Activated T-helper 17 cell treated with anti-CD3 and anti-CD28 coated beads, Interleukin-2, amount 50 U/mL, for 72 hours (primary cell): ENCODE measurements around the gene INSR. TPM values are rescaled to one million over a fixed set of nuclear protein-coding genes. Genes with fewer than 3 reads are reported as not detected.

Experiments
- ATAC-seq: fragments of 150-1000 bp; cut with Tn5 transposase; replicated peaks from 2 replicates; pipeline ENCODE4 v1.10.0; 2021; ENCODE audit warnings: mild to moderate bottlenecking, moderate library complexity
- H3K27ac Mint-ChIP-seq: one replicate; pipeline ENCODE4 v1.8.0; 2022; ENCODE audit warnings: mixed read lengths
- H3K27me3 Mint-ChIP-seq: one replicate; pipeline ENCODE4 v1.8.0; 2022; ENCODE audit warnings: mixed read lengths
- H3K36me3 Mint-ChIP-seq: one replicate; pipeline ENCODE4 v1.8.0; 2022; ENCODE audit warnings: low read depth, mild to moderate bottlenecking, mixed read lengths
- H3K4me1 Mint-ChIP-seq: one replicate; pipeline ENCODE4 v1.8.0; 2022; ENCODE audit warnings: mixed read lengths
- H3K4me3 Mint-ChIP-seq: one replicate; pipeline ENCODE4 v1.8.0; 2022; ENCODE audit warnings: mild to moderate bottlenecking, mixed read lengths
- H3K9me3 Mint-ChIP-seq: one replicate; pipeline ENCODE4 v1.8.0; 2022; ENCODE audit warnings: mixed read lengths
- total RNA-seq, 2 donors: library from RNA; stranded (reverse); gene quantifications; one replicate each; pipeline ENCODE4 v1.2.3, GENCODE V29; 2022

Gene INSR
- total RNA-seq, 2 donors from 2014 or later: 0.69 to 5.0 TPM

DNA sequence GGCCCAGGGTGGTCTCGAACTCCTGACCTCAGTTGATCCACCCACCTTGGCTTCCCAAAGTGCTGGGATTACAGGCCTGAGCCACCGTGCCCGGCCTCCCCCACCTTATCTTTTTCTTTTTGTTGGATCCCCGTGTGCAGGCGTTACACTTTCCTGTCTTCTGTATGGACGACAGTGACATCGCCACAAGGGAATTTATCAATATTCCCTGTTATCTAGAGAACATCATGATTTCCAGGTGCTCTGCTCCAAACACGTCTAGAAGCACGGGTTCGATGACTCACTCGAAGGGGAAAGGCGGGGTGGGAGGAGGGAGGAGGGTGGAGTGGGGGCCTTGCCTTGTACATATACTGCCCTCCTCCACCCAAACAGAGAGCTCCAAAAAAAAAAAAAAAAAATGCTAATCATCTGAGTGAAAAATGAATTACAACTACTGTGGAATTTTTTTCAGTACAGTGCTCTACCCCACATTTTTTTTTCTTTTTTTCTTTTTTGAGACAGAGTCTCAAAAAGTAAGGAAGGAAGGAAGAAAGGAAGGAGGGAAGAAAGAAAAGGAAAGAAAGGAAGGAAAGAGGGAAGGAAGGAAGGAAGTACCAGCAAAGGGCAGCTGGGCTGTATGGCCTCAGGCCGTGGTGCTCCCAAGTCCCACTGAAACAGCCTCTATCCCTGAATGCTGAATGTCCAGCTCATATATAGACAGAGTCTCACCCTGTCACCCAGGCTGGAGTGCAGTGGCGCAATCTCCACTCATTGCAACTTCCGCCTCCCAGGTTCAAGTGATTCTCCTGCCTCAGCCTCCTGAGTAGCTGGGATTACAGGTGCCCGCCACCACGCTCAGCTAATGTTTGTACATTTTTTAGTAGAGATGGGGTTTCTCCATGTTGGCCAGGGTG lies 36.8 kb downstream of the INSR start:
- Mint-ChIP-seq H3K27ac (no peak overlapping the region), H3K4me1 (peaks cover 4% of the 10 kb centered on the region), H3K4me3 (no peak overlapping the region), H3K9me3 (no peaks in the 10 kb centered on the region), H3K36me3 (no peaks in the 10 kb centered on the region), H3K27me3 (no peaks in the 10 kb centered on the region)
- no peak for ATAC-seq

- no peaks in the 10 kb centered on the region for H3K9me3 Mint-ChIP-seq
- H3K4me3 Mint-ChIP-seq: no peak overlapping the region
- H3K36me3 Mint-ChIP-seq: no peaks in the 10 kb centered on the region
- peaks cover 4% of the 10 kb centered on the region for H3K4me1 Mint-ChIP-seq
- H3K27ac Mint-ChIP-seq: no peak overlapping the region
- ATAC-seq: no peak
- H3K27me3 Mint-ChIP-seq: no peaks in the 10 kb centered on the region
Measured at GRCh38 chr19:7255631-7256030, 38.6 kb downstream of the INSR start.

DNA sequence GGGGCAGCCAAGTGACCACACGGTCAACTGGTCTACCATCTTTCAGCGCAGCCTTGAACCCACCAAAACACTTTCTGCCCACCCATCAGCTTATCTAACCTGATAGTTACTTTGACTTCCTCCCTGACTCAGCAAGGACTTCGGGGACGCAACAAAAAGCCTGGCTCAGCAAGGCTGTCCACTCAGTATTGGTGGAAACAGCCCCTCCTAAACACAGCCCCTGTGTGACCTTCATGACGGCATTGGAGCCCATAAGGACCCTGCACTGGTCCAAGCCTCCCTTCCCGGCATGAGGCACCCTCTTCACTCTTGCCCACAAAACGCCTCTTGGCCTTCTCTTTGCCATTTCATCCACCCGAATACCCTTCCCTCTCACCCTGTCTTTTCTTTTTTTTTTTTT lies 39.1 kb downstream of the INSR start:
- Mint-ChIP-seq H3K9me3 (no peaks in the 10 kb centered on the region), H3K27ac (no peak overlapping the region), H3K4me1 (peaks cover 4% of the 10 kb centered on the region), H3K4me3 (no peak overlapping the region), H3K27me3 (no peaks in the 10 kb centered on the region), H3K36me3 (no peaks in the 10 kb centered on the region)
- no peak for ATAC-seq

GRCh38 chr19:7254590-7254989 lies 39.6 kb downstream of the INSR start:
- no peak for ATAC-seq
- H3K27me3 Mint-ChIP-seq: no peaks in the 10 kb centered on the region
- no peaks in the 10 kb centered on the region for H3K36me3 Mint-ChIP-seq
- H3K27ac Mint-ChIP-seq: no peak overlapping the region
- H3K9me3 Mint-ChIP-seq: no peaks in the 10 kb centered on the region
- H3K4me3 Mint-ChIP-seq: no peak overlapping the region
- peaks cover 4% of the 10 kb centered on the region for H3K4me1 Mint-ChIP-seq

GRCh38 chr19:7252364-7252763 lies 41.9 kb downstream of the INSR start:
- H3K4me3 Mint-ChIP-seq: no peak overlapping the region
- H3K9me3 Mint-ChIP-seq: no peaks in the 10 kb centered on the region
- no peak overlapping the region for H3K27ac Mint-ChIP-seq
- no peaks in the 10 kb centered on the region for H3K27me3 Mint-ChIP-seq
- no peaks in the 10 kb centered on the region for H3K36me3 Mint-ChIP-seq
- no peak for ATAC-seq
- H3K4me1 Mint-ChIP-seq: no peaks in the 10 kb centered on the region

DNA sequence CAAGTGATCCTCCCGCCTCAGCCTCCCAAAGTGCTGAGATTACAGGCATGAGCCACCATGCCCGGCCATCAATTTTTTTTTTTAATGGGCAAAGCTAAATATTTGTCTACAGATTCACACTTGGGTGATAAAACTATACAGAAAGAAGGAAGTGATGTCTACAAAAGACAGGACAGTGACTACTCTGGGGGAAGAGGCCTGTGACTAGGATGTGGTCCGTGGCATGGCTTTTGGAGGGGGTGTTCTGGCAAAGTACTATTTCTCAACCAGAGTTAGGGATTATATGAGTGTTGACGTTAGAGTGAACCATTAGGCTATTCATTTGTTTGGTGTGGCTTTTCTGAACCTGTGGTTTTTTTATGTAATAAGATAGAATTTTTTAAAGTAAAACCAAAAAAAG lies 42.7 kb downstream of the INSR start:
- no peak overlapping the region for H3K27ac Mint-ChIP-seq
- no peak overlapping the region for H3K4me3 Mint-ChIP-seq
- no peaks in the 10 kb centered on the region for H3K9me3 Mint-ChIP-seq
- H3K36me3 Mint-ChIP-seq: no peaks in the 10 kb centered on the region
- H3K4me1 Mint-ChIP-seq: no peaks in the 10 kb centered on the region
- H3K27me3 Mint-ChIP-seq: no peaks in the 10 kb centered on the region
- no peak for ATAC-seq

DNA sequence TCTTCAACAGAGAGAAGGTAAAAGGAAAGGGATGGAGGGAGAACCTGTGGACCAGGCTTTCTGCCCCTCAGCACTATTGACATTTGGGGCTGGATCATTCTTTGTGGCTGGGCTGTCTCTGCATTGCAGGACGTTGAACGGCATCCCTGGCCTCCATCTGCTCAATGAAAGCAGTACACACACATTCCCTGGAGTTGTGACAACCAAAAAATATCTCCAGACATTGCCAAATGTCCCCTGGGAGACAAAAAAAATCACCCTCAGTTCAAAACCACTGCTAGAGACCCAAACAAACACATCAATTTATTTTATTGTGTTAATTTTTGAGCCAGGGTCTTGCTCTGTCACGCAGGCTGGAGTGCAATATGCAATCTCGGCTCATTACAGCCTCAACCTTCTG lies 43.3 kb downstream of the INSR start:
- Mint-ChIP-seq H3K4me1 (no peaks in the 10 kb centered on the region), H3K36me3 (no peaks in the 10 kb centered on the region), H3K27me3 (no peaks in the 10 kb centered on the region), H3K27ac (no peak overlapping the region), H3K9me3 (peaks cover 3% of the 10 kb centered on the region), H3K4me3 (no peak overlapping the region)
- ATAC-seq: no peak

GRCh38 chr19:7250057-7250596 lies 44.1 kb downstream of the INSR start:
- no peaks in the 10 kb centered on the region for H3K27me3 Mint-ChIP-seq
- peaks cover 3% of the 10 kb centered on the region for H3K9me3 Mint-ChIP-seq
- no peaks in the 10 kb centered on the region for H3K36me3 Mint-ChIP-seq
- H3K4me1 Mint-ChIP-seq: no peaks in the 10 kb centered on the region
- no peak for ATAC-seq
- no peak overlapping the region for H3K27ac Mint-ChIP-seq
- no peak overlapping the region for H3K4me3 Mint-ChIP-seq

- no peaks in the 10 kb centered on the region for H3K27me3 Mint-ChIP-seq
- no peak for ATAC-seq
- no peak overlapping the region for H3K27ac Mint-ChIP-seq
- H3K36me3 Mint-ChIP-seq: no peaks in the 10 kb centered on the region
- no peak overlapping the region for H3K4me3 Mint-ChIP-seq
- H3K4me1 Mint-ChIP-seq: no peaks in the 10 kb centered on the region
- peaks cover 3% of the 10 kb centered on the region for H3K9me3 Mint-ChIP-seq
Measured at GRCh38 chr19:7247155-7247554, 47.1 kb downstream of the INSR start.

GRCh38 chr19:7246601-7247000 lies 47.6 kb downstream of the INSR start:
- H3K36me3 Mint-ChIP-seq: no peaks in the 10 kb centered on the region
- H3K9me3 Mint-ChIP-seq: peaks cover 3% of the 10 kb centered on the region
- no peak for ATAC-seq
- H3K27me3 Mint-ChIP-seq: no peaks in the 10 kb centered on the region
- H3K4me1 Mint-ChIP-seq: no peaks in the 10 kb centered on the region
- no peak overlapping the region for H3K27ac Mint-ChIP-seq
- no peak overlapping the region for H3K4me3 Mint-ChIP-seq

DNA sequence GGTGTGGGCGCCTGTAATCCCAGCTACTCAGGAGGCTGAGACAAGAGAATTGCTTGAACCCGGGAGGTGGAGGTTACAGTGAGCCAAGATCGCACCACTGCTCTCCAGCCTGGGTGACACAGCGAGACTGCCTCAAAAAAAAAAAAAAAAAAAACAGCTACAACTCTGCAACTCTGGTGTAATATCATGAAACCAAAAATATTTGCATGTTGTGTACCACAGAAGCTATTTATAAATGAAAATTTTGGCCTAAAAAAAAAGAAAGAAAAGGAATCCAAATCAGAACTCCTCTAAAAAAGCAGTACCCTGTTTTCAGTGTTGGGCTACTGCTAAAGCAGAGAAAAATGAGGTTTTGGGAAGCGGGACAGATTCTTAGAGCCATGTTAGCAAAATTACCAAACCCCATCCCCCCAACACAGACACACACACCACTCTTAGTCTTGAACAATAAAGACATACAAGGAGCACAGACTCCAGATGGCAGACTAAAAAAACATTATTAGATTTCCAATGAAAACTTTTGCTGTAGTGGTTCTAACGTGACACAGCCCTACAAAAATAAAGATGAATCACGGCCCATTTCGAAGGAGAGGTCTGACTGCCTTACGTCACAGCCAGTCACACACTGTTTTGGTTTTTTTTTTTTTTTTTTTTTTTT lies 51.5 kb downstream of the INSR start:
- Mint-ChIP-seq H3K4me3 (no peak overlapping the region), H3K27ac (peak overlapping the region; percentile 50), H3K9me3 (peaks cover 8% of the 10 kb centered on the region), H3K27me3 (no peaks in the 10 kb centered on the region), H3K4me1 (no peaks in the 10 kb centered on the region), H3K36me3 (no peaks in the 10 kb centered on the region)
- no peak for ATAC-seq

GRCh38 chr19:7238051-7238450 lies 56.2 kb downstream of the INSR start:
- ATAC-seq: no peak
- Mint-ChIP-seq H3K27ac (no peak overlapping the region), H3K4me1 (no peaks in the 10 kb centered on the region), H3K4me3 (no peak overlapping the region), H3K27me3 (no peaks in the 10 kb centered on the region), H3K36me3 (no peaks in the 10 kb centered on the region), H3K9me3 (peaks cover 5% of the 10 kb centered on the region)

- Mint-ChIP-seq H3K36me3 (no peaks in the 10 kb centered on the region), H3K27me3 (no peaks in the 10 kb centered on the region), H3K4me1 (no peaks in the 10 kb centered on the region), H3K9me3 (peaks cover 5% of the 10 kb centered on the region), H3K27ac (no peak overlapping the region), H3K4me3 (no peak overlapping the region)
- ATAC-seq: no peak
Measured at GRCh38 chr19:7236153-7236552, 58.1 kb downstream of the INSR start.

- no peak overlapping the region for H3K27ac Mint-ChIP-seq
- H3K36me3 Mint-ChIP-seq: no peaks in the 10 kb centered on the region
- H3K9me3 Mint-ChIP-seq: no peaks in the 10 kb centered on the region
- H3K4me3 Mint-ChIP-seq: no peak overlapping the region
- H3K27me3 Mint-ChIP-seq: peaks cover 5% of the 10 kb centered on the region
- ATAC-seq: no peak
- H3K4me1 Mint-ChIP-seq: peaks cover 6% of the 10 kb centered on the region
Measured at GRCh38 chr19:7230826-7231225, 63.4 kb downstream of the INSR start.

GRCh38 chr19:7229735-7230134 lies 64.5 kb downstream of the INSR start:
- H3K4me1 Mint-ChIP-seq: peaks cover 6% of the 10 kb centered on the region
- no peaks in the 10 kb centered on the region for H3K9me3 Mint-ChIP-seq
- H3K4me3 Mint-ChIP-seq: no peak overlapping the region
- H3K27me3 Mint-ChIP-seq: peaks cover 8% of the 10 kb centered on the region
- no peak overlapping the region for H3K27ac Mint-ChIP-seq
- ATAC-seq: no peak
- no peaks in the 10 kb centered on the region for H3K36me3 Mint-ChIP-seq
